Caco-2 (cell line): ENCODE measurements around the gene GP1BA. TPM values are rescaled to one million over a fixed set of nuclear protein-coding genes. Genes with fewer than 3 reads are reported as not detected.

Source experiments
- BruUV-seq: library from RNA; stranded (reverse); fragments of 400-500 nt; replicated peaks from 2 replicates; lab custom pipeline; 2021; lab: Mats Ljungman, UMichigan
- CTCF ChIA-PET: fragments of 300-600 bp; sonication (Branson Sonifier 250); formaldehyde crosslinking; loops from one replicate; lab custom pipeline; 2022; ENCODE audit warnings: antibody characterized with exemption; lab: Charles Lee
- POLR2A ChIA-PET: fragments of 300-600 bp; sonication (Branson Sonifier 250); formaldehyde crosslinking; loops from one replicate; lab custom pipeline; 2022; ENCODE audit warnings: antibody characterized with exemption; lab: Charles Lee
- DNase-seq, 2 experiments: peaks; one replicate each; pipeline versions ENCODE4 v3.0.0 to v3.0.0-alpha.2; 2020 to 2022
- H3K27me3 ChIP-seq: replicated peaks from 2 replicates; pipeline ENCODE4 v1.6.0; 2011; ENCODE audit warnings: low read length; ENCODE audit not compliant: control insufficient read depth, insufficient read depth
- H3K36me3 ChIP-seq: 2 replicates; pipeline ENCODE4 v1.5.1; 2011; ENCODE audit warnings: low read length; ENCODE audit not compliant: control insufficient read depth, insufficient read depth
- H3K4me1 ChIP-seq: fragments of 250-450 bp; sonication (Bioruptor Pico); 2 replicates; pipeline ENCODE4 v1.5.1; 2020; ENCODE audit warnings: mild to moderate bottlenecking
- H3K4me3 ChIP-seq: 2 replicates; pipeline ENCODE4 v1.5.1; 2011; ENCODE audit warnings: low read depth, mild to moderate bottlenecking, control low read depth, low read length
- H3K9me3 ChIP-seq: fragments of 250-450 bp; sonication (Bioruptor Pico); 2 replicates; pipeline ENCODE4 v1.5.1; 2020; ENCODE audit warnings: mild to moderate bottlenecking, moderate library complexity
- H3K27ac Mint-ChIP-seq: one replicate; pipeline ENCODE4 v1.8.0; 2022; ENCODE audit warnings: mixed read lengths; ENCODE audit not compliant: unreplicated experiment
- H3K27me3 Mint-ChIP-seq: one replicate; pipeline ENCODE4 v1.8.0; 2022; ENCODE audit warnings: mixed read lengths; ENCODE audit not compliant: insufficient read depth, unreplicated experiment
- H3K36me3 Mint-ChIP-seq: one replicate; pipeline ENCODE4 v1.8.0; 2022; ENCODE audit warnings: mild to moderate bottlenecking, mixed read lengths; ENCODE audit not compliant: insufficient read depth, unreplicated experiment
- H3K4me1 Mint-ChIP-seq: one replicate; pipeline ENCODE4 v1.8.0; 2022; ENCODE audit warnings: low read depth, mixed read lengths; ENCODE audit not compliant: unreplicated experiment
- H3K4me3 Mint-ChIP-seq: one replicate; pipeline ENCODE4 v1.8.0; 2022; ENCODE audit warnings: mild to moderate bottlenecking, moderate library complexity, mixed read lengths; ENCODE audit not compliant: unreplicated experiment
- H3K9me3 Mint-ChIP-seq: one replicate; pipeline ENCODE4 v1.8.0; 2022; ENCODE audit warnings: mixed read lengths; ENCODE audit not compliant: unreplicated experiment
- intact Hi-C: fragments of 100-400 bp; cut with micrococcal nuclease; formaldehyde crosslinking; loops from one replicate; pipeline ENCODE4 v1.10.0; 2022; ENCODE audit not compliant: unreplicated experiment
- total RNA-seq: library from RNA; stranded (reverse); gene quantifications from 2 replicates; pipeline ENCODE4 v1.2.3, GENCODE V29; 2022
- TF ChIP-seq, protein P1 (sequence below), 2 experiments: fragments of 200-600 bp in 1 of 2; IDR thresholded peaks; 1 replicate in 1 of 2; 2 replicates in 1 of 2; pipeline versions ENCODE4 v1.5.1 to v1.8.0; 2011 to 2022; ENCODE audit warnings: antibody characterized with exemption in 1 of 2, control low read depth in 1 of 2, inconsistent platforms in 1 of 2, low read depth in 1 of 2, low read length in 1 of 2, mild to moderate bottlenecking in 1 of 2, moderate library complexity in 1 of 2; ENCODE audit not compliant: insufficient read depth in 1 of 2, severe bottlenecking in 1 of 2, unreplicated experiment in 1 of 2

GP1BA gene
- total RNA-seq, 1 experiment from 2014 or later = not detected

DNA sequence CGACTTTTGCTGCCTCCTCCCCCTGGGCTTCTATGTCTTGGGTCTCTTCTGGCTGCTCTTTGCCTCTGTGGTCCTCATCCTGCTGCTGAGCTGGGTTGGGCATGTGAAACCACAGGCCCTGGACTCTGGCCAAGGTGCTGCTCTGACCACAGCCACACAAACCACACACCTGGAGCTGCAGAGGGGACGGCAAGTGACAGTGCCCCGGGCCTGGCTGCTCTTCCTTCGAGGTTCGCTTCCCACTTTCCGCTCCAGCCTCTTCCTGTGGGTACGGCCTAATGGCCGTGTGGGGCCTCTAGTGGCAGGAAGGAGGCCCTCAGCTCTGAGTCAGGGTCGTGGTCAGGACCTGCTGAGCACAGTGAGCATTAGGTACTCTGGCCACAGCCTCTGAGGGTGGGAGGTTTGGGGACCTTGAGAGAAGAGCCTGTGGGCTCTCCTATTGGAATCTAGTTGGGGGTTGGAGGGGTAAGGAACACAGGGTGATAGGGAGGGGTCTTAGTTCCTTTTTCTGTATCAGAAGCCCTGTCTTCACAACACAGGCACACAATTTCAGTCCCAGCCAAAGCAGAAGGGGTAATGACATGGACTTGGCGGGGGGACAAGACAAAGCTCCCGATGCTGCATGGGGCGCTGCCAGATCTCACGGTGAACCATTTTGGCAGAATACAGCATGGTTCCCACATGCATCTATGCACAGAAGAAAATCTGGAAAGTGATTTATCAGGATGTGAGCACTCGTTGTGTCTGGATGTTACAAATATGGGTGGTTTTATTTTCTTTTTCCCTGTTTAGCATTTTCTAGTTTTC is 2.3 kb downstream of the GP1BA start:
- H3K9me3 Mint-ChIP-seq = no peaks in the 10 kb centered on the region
- H3K27me3 ChIP-seq = no peaks in the 10 kb centered on the region
- no peaks in the 10 kb centered on the region for H3K9me3 ChIP-seq
- POLR2A ChIA-PET = interaction anchor here (0.7 kb wide), 1 partner anchor 29 kb away, joined by 3 read pairs; no protein-coding TSS in a partner anchor
- no peaks in the 10 kb centered on the region for H3K27me3 Mint-ChIP-seq
- no peaks in the 10 kb centered on the region for H3K4me1 Mint-ChIP-seq
- TF ChIP-seq, protein P1, sequence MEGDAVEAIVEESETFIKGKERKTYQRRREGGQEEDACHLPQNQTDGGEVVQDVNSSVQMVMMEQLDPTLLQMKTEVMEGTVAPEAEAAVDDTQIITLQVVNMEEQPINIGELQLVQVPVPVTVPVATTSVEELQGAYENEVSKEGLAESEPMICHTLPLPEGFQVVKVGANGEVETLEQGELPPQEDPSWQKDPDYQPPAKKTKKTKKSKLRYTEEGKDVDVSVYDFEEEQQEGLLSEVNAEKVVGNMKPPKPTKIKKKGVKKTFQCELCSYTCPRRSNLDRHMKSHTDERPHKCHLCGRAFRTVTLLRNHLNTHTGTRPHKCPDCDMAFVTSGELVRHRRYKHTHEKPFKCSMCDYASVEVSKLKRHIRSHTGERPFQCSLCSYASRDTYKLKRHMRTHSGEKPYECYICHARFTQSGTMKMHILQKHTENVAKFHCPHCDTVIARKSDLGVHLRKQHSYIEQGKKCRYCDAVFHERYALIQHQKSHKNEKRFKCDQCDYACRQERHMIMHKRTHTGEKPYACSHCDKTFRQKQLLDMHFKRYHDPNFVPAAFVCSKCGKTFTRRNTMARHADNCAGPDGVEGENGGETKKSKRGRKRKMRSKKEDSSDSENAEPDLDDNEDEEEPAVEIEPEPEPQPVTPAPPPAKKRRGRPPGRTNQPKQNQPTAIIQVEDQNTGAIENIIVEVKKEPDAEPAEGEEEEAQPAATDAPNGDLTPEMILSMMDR (IDR thresholded peaks at IDR 0.05; ENCODE audit: insufficient read depth in 1 of 2, low read depth in 1 of 2, low read length in 1 of 2, severe bottlenecking in 1 of 2, unreplicated experiment in 1 of 2) = peak in 1 of 2 experiments; percentile 16
- H3K4me3 Mint-ChIP-seq = no peak overlapping the region
- no peak overlapping the region for H3K4me3 ChIP-seq
- CTCF ChIA-PET = interaction anchor here (1.3 kb wide), 1 partner anchor 25 kb away, joined by 5 read pairs; no protein-coding TSS in a partner anchor
- H3K27ac Mint-ChIP-seq = peak overlapping the region; percentile 64
- peak in 1 of 2 experiments; percentile 25 for DNase-seq
- H3K36me3 Mint-ChIP-seq = peaks cover 12% of the 10 kb centered on the region
- intact Hi-C loops = no loop called here
- no peaks in the 10 kb centered on the region for H3K36me3 ChIP-seq
- no TSS peak for BruUV-seq
- H3K4me1 ChIP-seq = no peaks in the 10 kb centered on the region

DNA sequence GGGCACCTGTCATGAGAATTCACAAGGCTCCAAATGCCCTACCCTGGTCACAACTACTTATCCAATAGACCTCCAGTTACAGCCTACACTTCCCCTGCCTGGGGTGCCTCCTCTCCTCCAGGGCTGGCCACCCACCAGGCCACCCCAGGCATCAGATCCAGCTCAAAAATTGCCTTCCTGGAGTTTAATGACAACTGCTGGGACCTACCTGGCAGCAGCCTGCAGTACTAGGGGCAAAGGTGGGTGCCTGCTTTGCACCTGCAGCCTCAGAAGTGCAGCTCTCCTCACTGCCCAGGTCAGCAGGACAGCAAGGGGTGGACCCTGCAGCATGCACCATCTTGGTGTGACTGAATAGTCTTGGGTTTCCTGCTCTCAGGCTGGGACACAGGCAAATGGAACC is 3.6 kb downstream of the GP1BA start:
- Mint-ChIP-seq H3K4me1 (no peaks in the 10 kb centered on the region), H3K4me3 (no peak overlapping the region), H3K36me3 (peaks cover 19% of the 10 kb centered on the region), H3K9me3 (no peaks in the 10 kb centered on the region), H3K27me3 (no peaks in the 10 kb centered on the region), H3K27ac (no peak overlapping the region)
- no peaks in the 10 kb centered on the region for H3K9me3 ChIP-seq
- intact Hi-C loops = no loop called here
- no peak for DNase-seq
- ChIA-PET POLR2A (no interaction called here), CTCF (no interaction called here)
- no TSS peak for BruUV-seq
- TF ChIP-seq, protein P1 (IDR thresholded peaks at IDR 0.05; ENCODE audit: insufficient read depth in 1 of 2, low read depth in 1 of 2, low read length in 1 of 2, severe bottlenecking in 1 of 2, unreplicated experiment in 1 of 2) = no peak
- H3K27me3 ChIP-seq = no peaks in the 10 kb centered on the region
- no peak overlapping the region for H3K4me3 ChIP-seq
- no peaks in the 10 kb centered on the region for H3K4me1 ChIP-seq
- no peaks in the 10 kb centered on the region for H3K36me3 ChIP-seq

DNA sequence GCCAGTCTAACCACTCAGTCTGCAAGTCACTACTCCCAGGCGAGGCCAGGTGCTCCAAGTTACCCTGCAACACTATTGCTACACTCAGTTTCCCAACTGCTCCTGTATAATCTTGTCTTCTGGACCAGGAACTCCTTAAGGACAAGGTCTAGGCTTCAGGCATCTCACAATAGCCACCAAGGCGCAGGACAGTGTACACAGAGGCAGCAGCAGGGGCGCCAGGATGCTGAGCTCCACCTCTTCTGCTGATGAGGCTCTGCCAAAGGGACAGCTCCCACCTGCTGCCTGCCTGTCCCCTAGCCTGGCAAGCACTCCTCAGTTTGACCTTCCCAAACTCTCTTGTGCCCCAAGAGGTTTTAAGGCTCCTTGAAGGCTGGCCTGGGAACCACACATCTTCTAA is 4.4 kb downstream of the GP1BA start:
- CTCF ChIA-PET = no interaction called here
- intact Hi-C loops = no loop called here

More for the DNA sequence above, 4.4 kb downstream of the GP1BA start:
- H3K27me3 ChIP-seq = no peaks in the 10 kb centered on the region
- POLR2A ChIA-PET = no interaction called here
- no peaks in the 10 kb centered on the region for H3K36me3 ChIP-seq
- no peak overlapping the region for H3K27ac Mint-ChIP-seq
- no peaks in the 10 kb centered on the region for H3K27me3 Mint-ChIP-seq
- no peaks in the 10 kb centered on the region for H3K4me1 ChIP-seq
- H3K4me3 ChIP-seq = no peak overlapping the region
- peaks cover 5% of the 10 kb centered on the region for H3K4me1 Mint-ChIP-seq
- BruUV-seq = no TSS peak
- no peak overlapping the region for H3K4me3 Mint-ChIP-seq
- no peaks in the 10 kb centered on the region for H3K9me3 ChIP-seq
- peaks cover 15% of the 10 kb centered on the region for H3K36me3 Mint-ChIP-seq
- H3K9me3 Mint-ChIP-seq = no peaks in the 10 kb centered on the region
- DNase-seq = no peak
- TF ChIP-seq, protein P1 (IDR thresholded peaks at IDR 0.05; ENCODE audit: insufficient read depth in 1 of 2, low read depth in 1 of 2, low read length in 1 of 2, severe bottlenecking in 1 of 2, unreplicated experiment in 1 of 2) = no peak
